ENCODE results near the gene LASP1NB.

The LASP1NB gene

DNA sequence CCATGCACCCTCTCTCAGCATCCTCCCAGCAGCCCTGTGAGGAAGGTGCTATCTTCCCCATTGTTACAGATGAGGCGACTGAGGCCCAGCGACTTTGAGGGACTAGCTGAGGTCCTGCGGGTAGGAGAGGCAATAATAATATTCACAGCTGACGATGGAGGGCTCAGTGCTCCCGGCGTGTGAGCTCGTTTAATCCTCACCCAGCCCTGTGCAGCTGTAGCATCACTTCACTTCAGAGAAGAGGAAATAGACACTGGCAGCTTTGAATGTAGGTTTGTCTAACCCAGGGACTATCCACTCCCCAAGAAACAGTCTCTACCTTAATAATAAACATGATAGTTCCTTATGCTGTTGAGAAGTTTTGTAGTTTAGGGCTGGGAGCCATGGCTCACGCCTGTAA, 34.0 kb upstream of the LASP1NB start:
- POLR2A ChIA-PET = interaction anchor here (0.7 kb wide), 1 partner anchor 48 kb away, joined by 3 read pairs; no protein-coding TSS in a partner anchor
- TF ChIP-seq POLR2A (IDR thresholded peaks at IDR 0.05; ENCODE audit: low read depth, low read length) = no peak
- TF ChIP-seq, protein P1, sequence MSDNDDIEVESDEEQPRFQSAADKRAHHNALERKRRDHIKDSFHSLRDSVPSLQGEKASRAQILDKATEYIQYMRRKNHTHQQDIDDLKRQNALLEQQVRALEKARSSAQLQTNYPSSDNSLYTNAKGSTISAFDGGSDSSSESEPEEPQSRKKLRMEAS (IDR thresholded peaks at IDR 0.05; ENCODE audit: insufficient read depth, insufficient read length) = no peak
- no peak for TF ChIP-seq POLR2AphosphoS5 (IDR thresholded peaks at IDR 0.05; ENCODE audit: insufficient read depth, low read depth, low read length)
- TF ChIP-seq GATA2 (IDR thresholded peaks at IDR 0.05; ENCODE audit: insufficient read depth, insufficient read length, low read depth, low read length) = no peak
- no peak for TF ChIP-seq JUN (IDR thresholded peaks at IDR 0.05; ENCODE audit: borderline replicate concordance, insufficient read depth, insufficient read length, low read depth)
- TF ChIP-seq EZH2 (IDR thresholded peaks at IDR 0.05; ENCODE audit: borderline replicate concordance, low read depth, low read length, severe bottlenecking) = no peak
- TF ChIP-seq FOS (IDR thresholded peaks at IDR 0.05; ENCODE audit: borderline replicate concordance, insufficient read depth, low read length) = no peak
- TF ChIP-seq, protein P2, sequence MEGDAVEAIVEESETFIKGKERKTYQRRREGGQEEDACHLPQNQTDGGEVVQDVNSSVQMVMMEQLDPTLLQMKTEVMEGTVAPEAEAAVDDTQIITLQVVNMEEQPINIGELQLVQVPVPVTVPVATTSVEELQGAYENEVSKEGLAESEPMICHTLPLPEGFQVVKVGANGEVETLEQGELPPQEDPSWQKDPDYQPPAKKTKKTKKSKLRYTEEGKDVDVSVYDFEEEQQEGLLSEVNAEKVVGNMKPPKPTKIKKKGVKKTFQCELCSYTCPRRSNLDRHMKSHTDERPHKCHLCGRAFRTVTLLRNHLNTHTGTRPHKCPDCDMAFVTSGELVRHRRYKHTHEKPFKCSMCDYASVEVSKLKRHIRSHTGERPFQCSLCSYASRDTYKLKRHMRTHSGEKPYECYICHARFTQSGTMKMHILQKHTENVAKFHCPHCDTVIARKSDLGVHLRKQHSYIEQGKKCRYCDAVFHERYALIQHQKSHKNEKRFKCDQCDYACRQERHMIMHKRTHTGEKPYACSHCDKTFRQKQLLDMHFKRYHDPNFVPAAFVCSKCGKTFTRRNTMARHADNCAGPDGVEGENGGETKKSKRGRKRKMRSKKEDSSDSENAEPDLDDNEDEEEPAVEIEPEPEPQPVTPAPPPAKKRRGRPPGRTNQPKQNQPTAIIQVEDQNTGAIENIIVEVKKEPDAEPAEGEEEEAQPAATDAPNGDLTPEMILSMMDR (IDR thresholded peaks at IDR 0.05; ENCODE audit: extremely low read depth in 1 of 2, insufficient read depth in 1 of 2, low read depth in 1 of 2, low read length in 2 of 2) = no peak
- no peak for TF ChIP-seq MYC (IDR thresholded peaks at IDR 0.05; ENCODE audit: low read depth, low read length)

More for the DNA sequence above, 34.0 kb upstream of the LASP1NB start:
- intact Hi-C loops (cut with micrococcal nuclease) = no loop called here
- Histone ChIP-seq H3K27ac (ENCODE audit: insufficient read depth, low read depth, low read length) (no peak overlapping the region), H4K20me1 (replicated peaks; ENCODE audit: control insufficient read depth, extremely low read depth, insufficient read depth, low read length) (no peaks in the 10 kb centered on the region), H3K9me3 (replicated peaks; ENCODE audit: control insufficient read depth, insufficient read depth, low read length) (no peaks in the 10 kb centered on the region), H2AFZ (ENCODE audit: low read depth, low read length) (no peak overlapping the region), H3K36me3 (ENCODE audit: control insufficient read depth in 2 of 2, extremely low read depth in 1 of 2, insufficient read depth in 2 of 2, low read length in 2 of 2) (peaks cover 9 to 48% of the 10 kb centered on the region in 2 experiments), H3K27me3 (ENCODE audit: control insufficient read depth in 2 of 2, insufficient read depth in 2 of 2, low read length in 2 of 2) (no peaks in the 10 kb centered on the region), H3K9me1 (replicated peaks; ENCODE audit: control insufficient read depth, extremely low read depth, insufficient read depth, low read length) (no peaks in the 10 kb centered on the region), H3K4me1 (ENCODE audit: control insufficient read depth, extremely low read depth, insufficient read depth, low read length) (peaks cover 20% of the 10 kb centered on the region), H3K4me2 (ENCODE audit: insufficient read depth, low read length) (no peak overlapping the region), H3K4me3 (replicated peaks in 1 of 3; ENCODE audit: insufficient read depth in 1 of 3, low read depth in 1 of 3, low read length in 3 of 3) (no peak overlapping the region), H3K79me2 (ENCODE audit: control insufficient read depth, insufficient read depth, low read length) (peaks cover 32% of the 10 kb centered on the region), H3K9ac (replicated peaks; ENCODE audit: extremely low read depth, insufficient read depth, low read length) (no peak overlapping the region)
- CTCF ChIA-PET = interaction anchor here (1.0 to 1.5 kb wide), 3 partner anchors 9 to 91 kb away, joined by 3 read pairs; no protein-coding TSS in a partner anchor
- no peak for DNase-seq (ENCODE audit: low read depth, low spot score)
- FAIRE-seq = no peak
- dilution Hi-C loops (cut with MboI; ENCODE audit: extremely low pct_ligation_motif_present, low sequenced_read_pairs) = no loop called here
- no TSS peak for BruUV-seq (replicated peaks)

Data from endothelial cell of umbilical vein (primary cell).